IMR-90 (cell line): ENCODE results near the gene PRM2. TPM values are rescaled to one million over a fixed set of nuclear protein-coding genes. Genes with fewer than 3 reads are reported as not detected.
A peak's percentile ranks its signal among the peaks of the same experiment; 100 is the strongest.

Source experiments
- ATAC-seq: fragments of 200-7000 bp; cut with Tn5 transposase; 2 replicates; pipeline ENCODE4 v1.9.1; 2020; ENCODE audit warnings: low read depth, mild to moderate bottlenecking, moderate library complexity
- BruUV-seq: library from RNA; stranded (reverse); fragments of 400-500 nt; replicated peaks from 2 replicates; lab custom pipeline; 2021; lab: Mats Ljungman, UMichigan
- CTCF ChIA-PET: fragments of 300-600 bp; formaldehyde crosslinking; extraction: SDS; loops from one replicate; lab custom pipeline; 2021; ENCODE audit warnings: antibody characterized with exemption; lab: Yijun Ruan, JAX
- POLR2A ChIA-PET: fragments of 300-600 bp; sonication (Branson Sonifier 250); formaldehyde crosslinking; loops from one replicate; lab custom pipeline; 2022; ENCODE audit warnings: antibody characterized with exemption; ENCODE audit not compliant: unreplicated experiment; lab: Charles Lee
- DNase-seq: peaks from one replicate; pipeline ENCODE4 v3.0.0; 2013
- H2AFZ ChIP-seq: replicated peaks from 2 replicates; pipeline ENCODE3; 2013; ENCODE audit warnings: low read length, mild to moderate bottlenecking; ENCODE audit not compliant: poor library complexity
- H2AK5ac ChIP-seq: 2 replicates; pipeline ENCODE4 v1.6.1; 2013; ENCODE audit warnings: low read depth, low read length, inconsistent platforms
- H2AK9ac ChIP-seq: replicated peaks from 2 replicates; pipeline ENCODE3; 2013; ENCODE audit warnings: mild to moderate bottlenecking, low read depth, low read length, moderate library complexity; ENCODE audit not compliant: poor library complexity
- H2BK120ac ChIP-seq: 2 replicates; pipeline ENCODE4 v1.6.1; 2013; ENCODE audit warnings: low read depth, low read length, inconsistent platforms
- H2BK15ac ChIP-seq: 3 replicates; pipeline ENCODE4 v1.6.1; 2013; ENCODE audit warnings: low read depth, low read length, inconsistent platforms
- H2BK20ac ChIP-seq: 2 replicates; pipeline ENCODE4 v1.6.1; 2013; ENCODE audit warnings: low read depth, mild to moderate bottlenecking, inconsistent platforms, low read length, moderate library complexity
- H2BK5ac ChIP-seq: 2 replicates; pipeline ENCODE4 v1.6.1; 2013; ENCODE audit warnings: mild to moderate bottlenecking, low read depth, low read length, inconsistent platforms; ENCODE audit not compliant: poor library complexity, severe bottlenecking
- H3K14ac ChIP-seq: replicated peaks from 2 replicates; pipeline ENCODE4 v1.6.1; 2013; ENCODE audit warnings: low read depth, low read length, inconsistent platforms
- H3K18ac ChIP-seq: 2 replicates; pipeline ENCODE4 v1.6.1; 2013; ENCODE audit warnings: low read depth, low read length, control low read depth
- H3K23ac ChIP-seq: 2 replicates; pipeline ENCODE4 v1.6.1; 2013; ENCODE audit warnings: low read depth, low read length, inconsistent platforms
- H3K27ac ChIP-seq: 2 replicates; pipeline ENCODE4 v1.5.1; 2013; ENCODE audit warnings: mild to moderate bottlenecking, control low read depth, low read length; ENCODE audit not compliant: insufficient read depth
- H3K27me3 ChIP-seq: 2 replicates; pipeline ENCODE4 v1.6.1; 2013; ENCODE audit warnings: low read length; ENCODE audit not compliant: control insufficient read depth, insufficient read depth
- H3K36me3 ChIP-seq: 2 replicates; pipeline ENCODE4 v1.6.1; 2013; ENCODE audit warnings: low read length, mixed read lengths; ENCODE audit not compliant: control insufficient read depth, insufficient read depth
- H3K4ac ChIP-seq: 2 replicates; pipeline ENCODE4 v1.6.1; 2013; ENCODE audit warnings: low read depth, low read length, inconsistent platforms
- H3K4me1 ChIP-seq: 2 replicates; pipeline ENCODE4 v1.6.1; 2013; ENCODE audit warnings: low read length, mixed read lengths; ENCODE audit not compliant: control insufficient read depth, insufficient read depth
- H3K4me2 ChIP-seq: 2 replicates; pipeline ENCODE4 v1.6.1; 2013; ENCODE audit warnings: low read depth, mild to moderate bottlenecking, control low read depth, low read length, moderate library complexity
- H3K4me3 ChIP-seq: 2 replicates; pipeline ENCODE4 v1.5.1; 2013; ENCODE audit warnings: low read depth, mild to moderate bottlenecking, control low read depth, low read length, moderate library complexity; ENCODE audit not compliant: insufficient read depth
- H3K56ac ChIP-seq: 2 replicates; pipeline ENCODE4 v1.6.1; 2013; ENCODE audit warnings: low read length, inconsistent platforms; ENCODE audit not compliant: insufficient read depth; ENCODE audit errors: extremely low read depth
- H3K79me1 ChIP-seq, 2 experiments: 2 replicates each; pipeline ENCODE4 v1.6.1; 2013; ENCODE audit warnings: low read length in 2 of 2, inconsistent platforms in 1 of 2, low read depth in 1 of 2
- H3K9ac ChIP-seq: 2 replicates; pipeline ENCODE4 v1.6.1; 2013; ENCODE audit warnings: low read depth, low read length, control low read depth
- H3K9me1 ChIP-seq: 2 replicates; pipeline ENCODE4 v1.6.1; 2013; ENCODE audit warnings: low read length, inconsistent platforms; ENCODE audit not compliant: insufficient read depth
- H3K9me3 ChIP-seq: 2 replicates; pipeline ENCODE4 v1.6.1; 2013; ENCODE audit warnings: low read length; ENCODE audit not compliant: control insufficient read depth, insufficient read depth
- H4K20me1 ChIP-seq: 2 replicates; pipeline ENCODE4 v1.6.1; 2013; ENCODE audit warnings: low read length, inconsistent platforms; ENCODE audit not compliant: insufficient read depth
- H4K5ac ChIP-seq: 2 replicates; pipeline ENCODE4 v1.6.1; 2013; ENCODE audit warnings: mild to moderate bottlenecking, low read depth, low read length, control low read depth
- H4K8ac ChIP-seq, 2 experiments: 2 replicates each; pipeline ENCODE4 v1.6.1; 2013; ENCODE audit warnings: low read depth in 2 of 2, low read length in 2 of 2, control low read depth in 1 of 2, inconsistent platforms in 1 of 2
- H4K91ac ChIP-seq: 2 replicates; pipeline ENCODE4 v1.6.1; 2013; ENCODE audit warnings: low read depth, low read length, inconsistent platforms; ENCODE audit not compliant: insufficient read depth
- BHLHE40 ChIP-seq: fragments of 150-350 bp; IDR thresholded peaks from 2 replicates; pipeline ENCODE4 v1.6.1; 2016; ENCODE audit warnings: mild to moderate bottlenecking, low read depth, low read length
- CEBPB ChIP-seq: IDR thresholded peaks from 2 replicates; pipeline ENCODE4 v1.6.1; 2012; ENCODE audit warnings: low read depth, low read length, improper control_type of control experiment
- CHD1 ChIP-seq: IDR thresholded peaks from 2 replicates; pipeline ENCODE4 v1.6.1; 2012; ENCODE audit warnings: low read depth, low read length, improper control_type of control experiment
- ELK1 ChIP-seq: fragments of 150-350 bp; IDR thresholded peaks from 2 replicates; pipeline ENCODE4 v1.6.1; 2016; ENCODE audit warnings: low read depth, mild to moderate bottlenecking, low read length, moderate library complexity, borderline replicate concordance
- FOS ChIP-seq: fragments of 150-350 bp; IDR thresholded peaks from 2 replicates; pipeline ENCODE4 v1.6.1; 2016; ENCODE audit warnings: low read depth, low read length
- MAFK ChIP-seq: IDR thresholded peaks from 2 replicates; pipeline ENCODE4 v1.6.1; 2012; ENCODE audit warnings: low read depth, low read length, improper control_type of control experiment
- MAZ ChIP-seq: IDR thresholded peaks from 2 replicates; pipeline ENCODE4 v1.6.1; 2012; ENCODE audit warnings: low read depth, mild to moderate bottlenecking, low read length, improper control_type of control experiment, moderate library complexity, borderline replicate concordance
- MXI1 ChIP-seq: IDR thresholded peaks from 2 replicates; pipeline ENCODE4 v1.6.1; 2012; ENCODE audit warnings: low read depth, mild to moderate bottlenecking, low read length, moderate library complexity, borderline replicate concordance
- NFE2L2 ChIP-seq: fragments of 150-350 bp; IDR thresholded peaks from 2 replicates; pipeline ENCODE4 v1.6.1; 2016; ENCODE audit warnings: low read depth, mild to moderate bottlenecking, low read length
- RAD21 ChIP-seq: IDR thresholded peaks from 2 replicates; pipeline ENCODE4 v1.6.1; 2012; ENCODE audit warnings: low read length, improper control_type of control experiment
- RCOR1 ChIP-seq: IDR thresholded peaks from 2 replicates; pipeline ENCODE4 v1.6.1; 2012; ENCODE audit warnings: mild to moderate bottlenecking, low read length, improper control_type of control experiment; ENCODE audit not compliant: insufficient replicate concordance
- RFX5 ChIP-seq: IDR thresholded peaks from 2 replicates; pipeline ENCODE4 v1.8.0; 2012; ENCODE audit warnings: low read depth, mild to moderate bottlenecking, low read length, moderate library complexity
- SMC3 ChIP-seq: fragments of 150-350 bp; IDR thresholded peaks from 2 replicates; pipeline ENCODE4 v1.6.1; 2016; ENCODE audit warnings: low read depth, mild to moderate bottlenecking, antibody characterized with exemption, low read length, moderate library complexity
- WGBS, 2 experiments: methylation state at CpG; one replicate each; pipeline versions ENCODE4 v1.1.5 to v1.1.7; 2013; ENCODE audit warnings: missing lambda C conversion rate in 2 of 2; ENCODE audit not compliant: insufficient read length in 1 of 2; ENCODE audit errors: extremely low coverage in 2 of 2; 5-methylcytosine and 5-hydroxymethylcytosine counted together
- dilution Hi-C: fragments of 300-500 bp; cut with HindIII; formaldehyde crosslinking; loops from one replicate; pipeline ENCODE4 v1.14.3; 2018; ENCODE audit warnings: low sequenced_read_pairs; ENCODE audit not compliant: unreplicated experiment
- in situ Hi-C: fragments of 300-500 bp; cut with MboI; formaldehyde crosslinking; loops from 3 replicates; pipeline ENCODE4 v1.14.3; 2019; ENCODE audit warnings: low sequenced_read_pairs, inconsistent platforms, mixed read lengths
- intact Hi-C: fragments of 100-400 bp; cut with micrococcal nuclease; formaldehyde crosslinking; loops from 2 replicates; pipeline ENCODE4 v1.10.0; 2022
- polyA plus RNA-seq, 3 experiments: library from polyadenylated mRNA; depleted of rRNA; stranded (reverse); fragments of >200 nt; gene quantifications; 2 replicates each; pipeline ENCODE4 v1.2.3, GENCODE V29; 2012; ENCODE audit warnings: low replicate concordance in 1 of 3
- total RNA-seq: library from RNA; depleted of rRNA; stranded (reverse); fragments of >200 nt; gene quantifications from 2 replicates; pipeline ENCODE4 v1.2.3, GENCODE V29; 2012
- TF ChIP-seq, protein P1 (sequence below): fragments of 150-350 bp; IDR thresholded peaks from 2 replicates; pipeline ENCODE4 v1.6.1; 2017; ENCODE audit warnings: mild to moderate bottlenecking, antibody characterized with exemption, low read length, low read depth
- TF ChIP-seq, protein P2 (sequence below): conservative IDR thresholded peaks from 2 replicates; pipeline ENCODE4 v1.5.1; 2012; ENCODE audit warnings: mild to moderate bottlenecking, low read depth, low read length, improper control_type of control experiment

PRM2 gene
- total and polyA plus RNA-seq, 2 of the 4 experiments (the other 2 are of a cell fraction), result not detected

- H3K27me3 ChIP-seq, result no peaks in the 10 kb centered on the region
- dilution Hi-C loops, result no loop called here
- no peak overlapping the region for H3K18ac ChIP-seq
- no peak overlapping the region for H3K56ac ChIP-seq
- no peak overlapping the region for H4K5ac ChIP-seq
- no peak overlapping the region for H3K27ac ChIP-seq
- H2BK120ac ChIP-seq, result no peak overlapping the region
- in situ Hi-C loops, result no loop called here
- no peak overlapping the region; the same call in 1 of the 2 replicates for H3K4ac ChIP-seq
- H3K79me1 ChIP-seq, result no peaks in the 10 kb centered on the region
- H2AK9ac ChIP-seq, result no peak overlapping the region
- no peak overlapping the region for H2BK15ac ChIP-seq
- H3K9ac ChIP-seq, result no peak overlapping the region
- H4K91ac ChIP-seq, result no peak overlapping the region
- H2AK5ac ChIP-seq, result no peak overlapping the region
- ATAC-seq (no peak), DNase-seq (no peak)
- H2AFZ ChIP-seq, result no peak overlapping the region
- no peak overlapping the region for H3K4me3 ChIP-seq
- 0 out of 2 replicates have a peak overlapping the region, but pooled peaks have one; percentile 27 for H3K14ac ChIP-seq
- no peak overlapping the region for H4K8ac ChIP-seq
- no peaks in the 10 kb centered on the region for H4K20me1 ChIP-seq
- H3K36me3 ChIP-seq, result no peaks in the 10 kb centered on the region
- no peak overlapping the region for H3K4me2 ChIP-seq
- no CpG with 5 or more reads among the region's 4 CpGs for WGBS, 2 experiments
- no TSS peak for BruUV-seq
- intact Hi-C loops, result no loop called here
- H3K9me1 ChIP-seq, result no peaks in the 10 kb centered on the region
- no peak overlapping the region for H3K23ac ChIP-seq
- ChIA-PET CTCF (no interaction called here), POLR2A (no interaction called here)
- H2BK20ac ChIP-seq, result no peak overlapping the region
- H3K4me1 ChIP-seq, result peaks cover 9% of the 10 kb centered on the region
- no peaks in the 10 kb centered on the region for H3K9me3 ChIP-seq
- H2BK5ac ChIP-seq, result no peak overlapping the region
- TF ChIP-seq MAZ, result no peak
- no peak for TF ChIP-seq NFE2L2
- no peak for TF ChIP-seq ELK1
- no peak for TF ChIP-seq SMC3
- no peak for TF ChIP-seq CHD1
- no peak for TF ChIP-seq RFX5
- TF ChIP-seq, protein P1, sequence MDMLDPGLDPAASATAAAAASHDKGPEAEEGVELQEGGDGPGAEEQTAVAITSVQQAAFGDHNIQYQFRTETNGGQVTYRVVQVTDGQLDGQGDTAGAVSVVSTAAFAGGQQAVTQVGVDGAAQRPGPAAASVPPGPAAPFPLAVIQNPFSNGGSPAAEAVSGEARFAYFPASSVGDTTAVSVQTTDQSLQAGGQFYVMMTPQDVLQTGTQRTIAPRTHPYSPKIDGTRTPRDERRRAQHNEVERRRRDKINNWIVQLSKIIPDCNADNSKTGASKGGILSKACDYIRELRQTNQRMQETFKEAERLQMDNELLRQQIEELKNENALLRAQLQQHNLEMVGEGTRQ, result no peak
- TF ChIP-seq BHLHE40, result no peak
- TF ChIP-seq MXI1, result no peak
- no peak for TF ChIP-seq CEBPB
- TF ChIP-seq RCOR1, result no peak
- no peak for TF ChIP-seq FOS
- TF ChIP-seq, protein P2, sequence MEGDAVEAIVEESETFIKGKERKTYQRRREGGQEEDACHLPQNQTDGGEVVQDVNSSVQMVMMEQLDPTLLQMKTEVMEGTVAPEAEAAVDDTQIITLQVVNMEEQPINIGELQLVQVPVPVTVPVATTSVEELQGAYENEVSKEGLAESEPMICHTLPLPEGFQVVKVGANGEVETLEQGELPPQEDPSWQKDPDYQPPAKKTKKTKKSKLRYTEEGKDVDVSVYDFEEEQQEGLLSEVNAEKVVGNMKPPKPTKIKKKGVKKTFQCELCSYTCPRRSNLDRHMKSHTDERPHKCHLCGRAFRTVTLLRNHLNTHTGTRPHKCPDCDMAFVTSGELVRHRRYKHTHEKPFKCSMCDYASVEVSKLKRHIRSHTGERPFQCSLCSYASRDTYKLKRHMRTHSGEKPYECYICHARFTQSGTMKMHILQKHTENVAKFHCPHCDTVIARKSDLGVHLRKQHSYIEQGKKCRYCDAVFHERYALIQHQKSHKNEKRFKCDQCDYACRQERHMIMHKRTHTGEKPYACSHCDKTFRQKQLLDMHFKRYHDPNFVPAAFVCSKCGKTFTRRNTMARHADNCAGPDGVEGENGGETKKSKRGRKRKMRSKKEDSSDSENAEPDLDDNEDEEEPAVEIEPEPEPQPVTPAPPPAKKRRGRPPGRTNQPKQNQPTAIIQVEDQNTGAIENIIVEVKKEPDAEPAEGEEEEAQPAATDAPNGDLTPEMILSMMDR, result no peak
- TF ChIP-seq RAD21, result no peak
- TF ChIP-seq MAFK, result no peak
Measured at GRCh38 chr16:11301645-11302501, 25.6 kb upstream of the PRM2 start.
